NCI-H446 treated with DMSO at 0.1 percent for 48 hours (cell line): ENCODE measurements around the gene CDC42BPB.
"Not testable (repeated sequence)": the region's sequence is repeated elsewhere in the genome, so short reads cannot be mapped to it uniquely, and the experiment has no call there.

Experiments used
- DNase-seq: peaks from one replicate; lab custom pipeline; 2025; lab: John Stamatoyannopoulos, UW

The CDC42BPB gene

DNA sequence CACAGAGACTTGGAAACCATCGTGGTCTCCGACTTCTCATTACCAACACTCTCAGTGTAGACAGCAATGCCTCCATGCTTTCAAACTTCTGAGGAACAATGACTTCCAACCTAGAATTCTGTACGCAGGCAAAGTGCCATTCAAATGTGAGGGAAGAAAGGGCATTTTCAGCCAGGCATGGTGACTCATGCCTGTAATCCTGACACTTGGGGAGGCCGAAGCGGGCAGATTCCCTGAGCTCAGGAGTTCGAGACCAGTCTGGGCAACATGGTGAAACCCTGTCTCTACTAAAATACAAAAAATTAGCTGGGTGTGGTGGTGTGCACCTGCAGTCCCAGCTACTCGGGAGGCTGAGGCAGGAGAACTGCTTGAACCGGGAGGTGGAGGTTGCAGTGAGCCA lies 9.9 kb downstream of the CDC42BPB start:
- DNase-seq, result not testable (repeated sequence)

DNA sequence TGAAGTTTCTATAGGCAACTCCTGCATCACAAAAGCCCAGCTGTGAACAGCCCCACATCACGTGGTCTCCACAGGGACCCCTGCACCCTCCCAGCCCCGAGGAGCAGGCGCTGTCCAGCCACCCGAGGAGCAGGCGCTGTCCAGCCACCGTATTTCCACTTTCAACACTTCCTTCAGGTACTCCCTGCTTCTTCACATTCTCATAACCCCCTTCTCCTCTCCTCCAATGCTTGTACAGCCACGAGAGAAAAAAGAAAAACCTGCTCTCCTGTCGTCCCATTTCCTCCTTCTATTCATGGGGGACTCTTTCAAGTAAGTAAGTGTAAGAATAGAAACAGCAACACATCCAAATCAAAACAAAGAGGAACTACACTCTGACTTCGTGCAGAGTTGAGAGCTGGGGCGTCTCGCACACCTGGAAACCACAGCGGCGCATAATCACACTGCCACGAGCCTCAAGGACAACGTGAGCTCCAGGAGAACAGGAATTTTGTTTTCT lies 11.9 kb downstream of the CDC42BPB start:
- no peak for DNase-seq

DNA sequence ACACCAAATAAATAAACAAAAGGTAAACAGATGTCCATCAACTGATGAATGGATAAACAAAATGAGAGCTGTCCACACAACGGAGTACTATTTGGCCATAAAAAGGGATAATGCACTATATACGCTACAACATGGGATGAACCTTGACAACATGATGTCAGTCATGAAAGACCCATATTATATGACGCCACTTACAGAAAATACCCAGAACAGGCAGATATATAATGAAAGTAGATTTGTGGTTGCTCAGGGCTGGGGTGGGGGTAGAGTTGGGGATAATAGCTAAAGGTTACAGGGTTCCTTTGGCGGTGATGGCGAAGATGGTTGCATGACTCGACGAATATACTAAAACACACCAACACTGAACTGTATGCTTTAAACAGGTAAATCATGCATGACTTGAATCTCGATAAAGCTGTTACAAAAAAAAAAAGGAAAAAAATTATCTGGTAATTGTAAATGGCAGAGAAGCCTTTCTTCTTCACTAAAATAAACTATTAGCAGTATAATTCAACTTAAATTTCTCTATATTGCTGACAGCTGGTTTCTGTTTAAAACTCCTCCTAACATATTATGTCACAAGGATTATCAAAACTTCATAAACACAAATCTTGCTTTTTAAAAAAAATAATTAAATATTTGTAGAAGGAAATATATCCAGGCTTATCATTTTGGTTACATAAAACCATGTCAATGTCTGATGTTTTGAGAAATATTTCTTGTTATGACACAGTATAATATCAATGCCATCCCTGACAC lies 13.9 kb downstream of the CDC42BPB start:
- no peak for DNase-seq

DNA sequence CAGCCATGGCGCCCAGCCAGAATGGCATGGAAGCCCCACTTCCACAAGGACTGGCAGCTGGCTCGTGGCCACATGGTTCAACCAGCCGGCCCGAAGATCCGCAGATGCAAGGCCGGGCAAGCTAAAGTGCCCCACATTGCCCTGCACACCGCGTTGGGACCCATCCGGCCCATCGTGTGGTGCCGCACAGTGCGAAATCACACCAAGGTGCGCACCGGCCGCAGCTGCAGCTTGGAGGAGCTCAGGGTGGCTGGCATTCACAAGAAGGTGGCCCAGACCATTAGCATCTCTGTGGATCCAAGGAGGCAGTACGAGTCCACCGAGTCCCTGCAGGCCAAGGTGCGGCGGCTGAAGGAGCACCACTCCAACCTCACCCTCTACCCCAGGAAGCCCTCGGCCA lies 15.9 kb downstream of the CDC42BPB start:
- DNase-seq, result no peak

DNA sequence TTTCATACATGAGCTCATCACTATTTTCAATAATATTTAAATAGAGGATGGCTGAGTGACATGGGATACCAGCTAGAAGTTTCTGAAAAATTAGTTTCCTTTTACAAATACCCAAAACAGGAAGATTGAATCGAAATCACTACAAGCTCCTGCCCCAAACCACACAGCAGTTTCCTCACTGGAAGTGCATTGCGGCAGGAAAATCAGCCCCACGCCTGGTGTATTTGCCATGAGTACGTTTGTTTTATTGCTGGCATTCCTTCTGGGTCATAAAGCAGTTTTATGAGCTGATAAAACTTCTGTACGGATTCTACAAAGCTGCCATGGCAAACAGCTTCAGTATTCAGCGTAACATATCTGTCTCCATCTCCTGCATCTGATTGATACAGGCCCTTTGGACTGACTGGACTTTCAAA lies 23.7 kb downstream of the CDC42BPB start:
- no peak for DNase-seq

DNA sequence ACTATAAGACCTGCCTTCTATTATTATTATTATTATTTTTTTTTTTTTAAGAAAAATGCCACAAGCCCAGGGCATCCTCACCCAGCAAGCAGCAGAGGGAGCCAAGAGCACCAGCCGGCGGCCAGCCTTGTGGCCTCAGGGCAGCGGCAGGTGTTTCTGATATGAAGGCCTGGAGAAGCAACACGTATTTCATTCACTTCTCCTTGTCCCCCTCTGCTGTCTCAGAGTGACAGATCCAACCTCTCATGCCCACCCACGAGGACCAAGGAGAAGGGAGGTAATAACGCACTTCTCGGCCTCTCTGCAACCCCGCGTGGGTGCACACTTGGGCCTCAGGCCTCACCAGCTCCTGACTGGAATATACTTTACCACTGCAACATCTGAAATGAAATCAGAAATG lies 25.4 kb downstream of the CDC42BPB start:
- DNase-seq, result no peak

DNA sequence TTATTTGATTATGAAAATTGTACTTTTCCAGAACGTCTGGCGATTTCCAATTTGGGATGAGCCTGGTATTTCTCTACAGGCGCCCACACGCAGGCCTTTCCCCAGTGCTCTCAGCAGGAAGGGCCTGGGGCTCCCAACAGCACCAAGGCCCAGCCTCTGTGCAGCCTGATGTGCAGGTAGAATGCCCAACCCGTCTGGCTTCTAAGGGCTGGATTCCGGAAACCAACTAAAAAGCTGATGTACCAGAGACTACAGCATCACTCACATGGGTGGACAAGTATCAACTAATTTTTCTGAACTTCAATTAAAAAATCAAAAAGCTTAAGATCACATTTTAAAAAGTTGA lies 25.8 kb downstream of the CDC42BPB start:
- no peak for DNase-seq

DNA sequence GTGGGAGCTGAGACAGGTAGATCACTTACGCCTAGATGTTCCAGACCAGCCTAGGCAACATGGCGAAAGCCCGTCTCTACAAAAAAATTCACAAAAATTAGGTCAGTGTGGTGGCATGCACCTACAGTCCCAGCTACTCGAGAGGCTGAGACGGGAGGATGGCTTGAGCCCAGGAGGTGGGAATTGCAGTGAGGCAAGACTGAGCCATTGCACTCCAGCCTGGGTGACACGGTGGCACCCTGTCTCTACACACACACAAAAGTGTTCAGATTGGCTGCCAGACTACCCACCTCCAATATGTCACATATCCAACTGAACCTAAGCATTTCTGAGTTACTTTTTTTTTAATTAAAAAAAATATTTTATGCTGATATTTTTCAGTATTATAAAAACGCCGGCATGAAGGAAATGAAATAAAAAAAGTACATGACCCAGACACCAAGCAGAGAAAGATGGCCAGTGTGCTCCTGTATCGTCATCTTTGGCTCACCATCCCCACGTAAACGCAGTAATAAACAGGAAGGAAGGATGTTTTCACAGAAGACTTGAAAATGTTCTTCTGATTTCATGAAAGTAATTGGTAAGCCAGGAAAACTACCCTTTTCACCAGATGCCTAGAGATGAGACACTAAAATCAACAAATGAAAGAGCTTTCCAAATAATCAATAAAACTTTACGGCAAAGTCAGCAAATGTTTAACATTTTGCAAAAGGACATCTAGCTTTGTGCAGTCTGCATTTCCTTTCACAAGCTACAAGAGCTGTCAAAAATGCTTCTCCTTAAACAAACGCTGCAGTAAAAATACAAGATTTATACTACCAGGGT lies 26.4 kb downstream of the CDC42BPB start:
- no peak for DNase-seq

DNA sequence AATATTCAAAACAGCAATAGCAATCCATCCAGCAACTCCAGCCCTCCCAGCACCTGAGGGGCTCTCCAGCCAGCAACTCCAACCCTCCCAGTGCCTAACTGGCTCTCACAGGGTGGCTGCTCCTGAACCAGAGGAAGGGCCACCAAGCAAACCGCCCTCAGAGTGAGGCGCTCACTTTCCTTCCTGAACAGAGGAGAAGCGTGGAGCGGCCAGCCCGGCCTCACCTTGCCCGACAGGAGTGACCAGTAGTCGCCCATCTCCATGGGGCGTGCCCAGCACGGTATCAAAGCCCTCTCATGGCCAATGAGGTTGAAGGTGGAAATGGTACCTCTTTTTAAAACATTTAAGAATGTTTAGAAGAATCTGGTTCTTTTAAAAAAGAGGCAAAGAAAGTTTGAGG lies 27.4 kb downstream of the CDC42BPB start:
- no peak for DNase-seq

DNA sequence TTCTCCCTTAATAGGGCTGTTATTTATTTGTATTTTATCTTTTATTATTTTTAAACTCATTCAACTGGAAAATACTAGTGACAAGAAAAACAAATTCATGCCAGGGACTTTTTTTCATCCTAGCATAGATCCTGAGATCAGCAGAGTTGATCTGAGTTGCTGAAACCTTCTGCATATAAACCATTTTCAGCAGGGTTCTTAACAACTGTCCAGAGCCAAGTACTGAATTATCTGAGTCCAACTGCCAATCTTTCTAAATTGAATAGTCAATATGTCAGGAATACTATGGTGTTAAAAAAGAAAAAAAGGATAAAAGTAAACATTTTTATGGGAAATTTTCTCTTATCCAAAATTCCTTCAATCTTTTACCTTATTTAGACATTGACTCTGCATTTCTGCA lies 28.6 kb downstream of the CDC42BPB start:
- DNase-seq, result no peak

DNA sequence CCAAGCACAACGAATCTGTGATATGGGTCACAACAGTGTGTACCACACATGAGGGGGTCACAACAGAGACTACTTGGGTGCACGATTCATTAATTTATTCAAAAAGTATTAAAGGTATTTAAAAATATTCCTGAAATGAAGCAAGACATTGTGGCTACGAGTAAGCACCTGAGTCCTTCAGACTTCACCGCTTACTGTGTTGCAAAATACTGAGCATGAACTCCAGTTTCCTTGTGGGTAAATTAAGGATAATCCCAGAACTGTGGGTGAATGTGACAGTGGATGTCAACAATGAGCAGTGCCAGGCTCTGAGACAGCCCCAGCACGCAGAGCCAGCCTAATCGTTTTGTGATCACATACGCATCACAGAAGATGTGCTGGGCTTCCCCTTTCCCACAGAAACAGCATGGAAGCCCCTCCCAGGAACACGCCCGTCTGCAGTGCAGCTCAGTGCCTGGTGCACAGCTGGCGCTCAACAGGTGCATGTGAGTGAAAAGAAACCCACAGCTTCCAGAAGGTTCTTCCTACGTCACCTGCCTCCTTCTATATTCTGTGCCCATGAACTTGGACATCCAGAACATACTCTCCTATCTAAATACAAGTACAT lies 29.1 kb downstream of the CDC42BPB start:
- no peak for DNase-seq

DNA sequence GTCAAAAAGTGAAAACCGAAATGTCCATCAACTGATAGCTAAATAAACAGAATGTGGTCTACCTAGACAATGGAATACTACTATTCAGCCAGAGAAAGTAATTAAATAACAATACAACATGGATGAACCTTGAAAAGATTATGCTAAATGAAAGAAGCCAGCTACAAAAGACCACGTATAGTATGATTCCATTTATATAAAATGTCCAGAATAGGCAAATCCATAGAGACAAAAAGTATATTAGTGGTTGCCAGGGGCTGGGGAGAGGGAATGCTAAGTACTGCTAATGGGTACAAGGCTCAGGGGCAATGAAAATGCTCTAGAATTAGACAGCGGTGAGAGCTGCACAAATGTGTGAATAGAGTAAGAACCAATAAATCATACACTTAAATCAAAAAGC lies 29.9 kb downstream of the CDC42BPB start:
- no peak for DNase-seq

DNA sequence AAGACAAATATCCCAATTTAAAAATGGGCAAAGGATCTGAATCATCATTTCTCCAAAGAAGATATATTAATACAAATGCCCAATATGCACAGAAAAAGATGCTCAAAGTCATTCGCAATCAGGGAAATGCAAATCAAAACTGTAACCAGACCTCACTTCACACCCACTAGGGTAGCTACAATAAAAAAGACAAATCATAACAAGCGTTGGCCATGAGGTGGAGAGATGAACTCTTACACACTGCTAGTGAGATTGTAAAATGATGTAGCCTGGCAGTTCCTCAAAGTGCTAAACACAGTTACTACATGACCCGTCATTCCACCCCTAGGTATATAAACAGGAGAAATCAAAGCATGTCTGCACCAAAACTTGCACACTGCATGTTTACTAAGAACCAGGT lies 30.4 kb downstream of the CDC42BPB start:
- no peak for DNase-seq

DNA sequence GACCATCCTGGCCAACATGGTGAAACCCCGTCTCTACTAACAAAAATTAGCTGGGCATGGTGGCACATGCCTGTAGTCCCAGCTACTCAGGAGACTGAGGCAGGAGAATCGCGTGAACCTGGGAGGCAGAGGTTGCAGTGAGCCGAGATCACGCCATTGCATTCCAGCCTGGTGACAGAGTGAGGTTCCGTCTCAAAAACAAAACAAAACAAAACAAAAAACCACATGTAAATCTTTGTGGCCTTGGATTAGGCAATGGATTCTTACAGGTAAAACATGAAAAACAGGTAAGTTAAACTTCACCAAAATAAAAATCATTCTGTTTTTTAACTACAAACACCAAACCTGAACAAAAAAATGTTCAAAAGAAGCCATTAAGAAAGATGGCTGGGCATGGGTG lies 31.2 kb downstream of the CDC42BPB start:
- not testable (repeated sequence) for DNase-seq

DNA sequence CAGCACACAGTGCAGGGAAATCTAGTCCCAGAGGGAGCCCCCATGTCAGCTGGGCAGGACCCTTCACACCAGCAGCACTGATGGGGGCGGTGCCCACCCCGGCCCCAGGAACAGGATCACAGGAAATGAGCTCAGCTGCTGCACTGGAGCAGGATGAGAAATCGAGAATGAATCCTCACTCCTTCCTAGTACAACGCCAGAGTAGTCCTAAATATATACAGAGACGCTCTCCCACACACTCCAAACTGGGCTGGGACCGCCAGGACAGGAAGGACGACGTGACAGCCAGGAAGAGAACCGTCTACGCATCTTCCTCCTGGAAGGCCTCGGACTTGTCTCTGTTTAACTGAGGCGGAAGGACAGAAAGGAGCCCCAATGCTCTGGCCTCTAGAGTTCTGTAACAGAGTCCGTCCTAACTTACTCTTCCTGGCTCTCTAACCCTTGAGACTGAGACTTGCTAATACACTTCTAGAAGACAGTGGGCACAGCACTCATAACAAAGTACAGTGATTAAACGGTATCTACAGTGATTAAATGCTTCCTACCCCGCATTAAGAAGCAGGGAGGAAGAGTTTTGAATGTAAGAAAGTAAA lies 33.4 kb downstream of the CDC42BPB start:
- DNase-seq, result no peak

DNA sequence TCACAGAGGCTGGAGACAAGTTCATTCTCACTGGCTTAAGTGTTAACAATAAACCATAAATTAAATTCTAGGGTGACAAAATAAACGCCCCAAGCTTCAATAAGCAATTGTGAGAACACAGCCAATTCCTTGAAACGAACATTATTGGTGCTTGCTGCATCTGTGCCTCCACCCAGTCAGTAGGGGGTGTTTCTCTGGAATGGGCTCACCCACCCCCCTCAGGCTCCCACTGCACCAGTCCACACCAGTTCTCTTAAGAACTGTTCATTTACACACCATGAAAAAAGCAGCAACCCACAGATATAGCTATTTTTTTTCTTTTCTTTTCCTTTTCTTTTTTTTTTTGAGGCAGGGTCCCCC lies 34.7 kb downstream of the CDC42BPB start:
- no peak for DNase-seq

DNA sequence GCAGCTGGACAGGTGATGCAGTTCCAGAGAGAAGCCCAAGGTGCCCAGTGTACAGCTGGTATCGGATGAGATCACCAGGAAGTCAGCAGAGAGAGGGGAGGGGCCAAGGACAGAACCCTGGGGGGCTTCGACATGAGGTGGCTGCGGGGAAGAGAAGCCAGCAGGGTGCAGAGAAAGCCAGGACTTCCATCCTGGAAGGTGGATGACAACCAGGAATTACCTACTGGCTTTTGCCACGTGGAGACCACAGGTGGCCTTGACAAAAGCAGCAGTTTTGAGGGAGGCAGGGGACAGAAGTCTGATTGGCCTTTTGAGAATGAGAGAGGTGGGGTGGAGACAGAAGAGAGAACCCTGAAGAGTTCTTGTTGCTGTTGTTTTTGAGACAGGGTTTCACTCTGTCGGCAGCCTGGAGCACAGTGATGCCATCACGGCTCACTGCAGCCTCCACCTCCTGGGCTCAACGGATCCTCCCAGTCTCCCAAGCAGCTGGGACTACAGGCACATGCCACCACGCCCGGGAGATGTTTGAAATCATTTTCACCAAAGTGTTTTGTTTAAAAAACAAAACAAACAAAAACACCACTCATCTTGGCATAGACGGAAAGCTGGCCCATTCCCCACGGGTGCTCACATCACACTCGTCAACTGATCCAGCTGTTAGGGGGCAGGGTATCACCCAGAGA lies 35.2 kb downstream of the CDC42BPB start:
- no peak for DNase-seq

DNA sequence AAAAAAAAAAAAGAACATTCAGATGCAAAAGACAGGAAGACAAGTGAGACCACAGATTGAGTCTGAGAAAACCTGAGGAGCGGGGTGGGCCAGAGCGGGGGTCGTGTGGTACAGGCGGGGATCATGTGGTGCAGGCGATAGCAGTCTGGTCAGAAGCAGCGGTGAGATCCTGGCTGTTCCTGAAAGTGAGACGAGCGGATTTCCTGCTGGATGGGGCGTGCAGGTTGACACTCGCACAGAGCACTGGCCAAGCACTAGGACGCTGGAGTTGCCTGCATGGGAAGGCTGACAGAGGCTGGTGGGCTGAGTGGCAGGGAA lies 35.7 kb downstream of the CDC42BPB start:
- DNase-seq, result no peak

DNA sequence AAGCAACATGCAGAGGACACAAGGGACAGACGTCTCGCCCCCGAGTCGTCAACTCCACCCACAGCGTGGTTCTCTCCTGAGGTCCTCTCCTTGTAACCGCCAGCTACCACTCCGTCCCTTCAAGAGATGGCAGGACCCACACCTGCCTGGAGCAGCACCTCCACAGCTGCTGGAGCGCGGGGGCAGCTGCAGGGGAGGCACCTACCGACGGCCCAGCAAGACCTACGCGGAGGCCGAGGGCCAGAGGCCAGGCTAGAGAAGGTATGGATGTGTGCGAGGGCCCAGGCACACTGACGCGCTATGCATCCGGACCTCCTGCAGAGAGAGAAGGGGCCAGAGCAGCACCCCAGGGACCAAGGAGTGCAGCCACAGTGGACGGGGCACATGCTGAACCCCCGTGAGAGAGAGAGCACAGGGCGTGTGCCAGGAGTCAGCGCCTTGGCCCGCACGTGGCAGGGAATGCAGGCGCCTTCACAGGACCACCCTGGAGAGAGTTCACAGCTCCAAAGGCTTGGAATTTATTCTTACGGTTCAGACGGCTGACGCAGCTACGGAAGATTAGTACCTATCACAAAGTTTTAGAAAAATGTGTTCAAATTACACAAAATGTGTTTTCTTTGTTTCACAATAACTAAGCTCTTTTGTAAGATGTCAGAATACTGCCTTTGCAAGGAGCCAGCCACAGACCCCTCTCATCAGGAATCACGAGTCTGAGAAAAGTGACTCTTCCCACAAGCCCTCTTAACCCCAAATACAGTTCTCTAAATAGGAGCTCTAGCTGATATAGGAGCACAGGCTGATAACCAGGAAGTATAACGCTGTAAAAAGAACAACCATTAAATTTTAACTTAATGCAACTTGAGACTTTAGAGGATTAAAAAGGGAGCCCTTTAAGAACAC lies 36.8 kb downstream of the CDC42BPB start:
- no peak for DNase-seq

DNA sequence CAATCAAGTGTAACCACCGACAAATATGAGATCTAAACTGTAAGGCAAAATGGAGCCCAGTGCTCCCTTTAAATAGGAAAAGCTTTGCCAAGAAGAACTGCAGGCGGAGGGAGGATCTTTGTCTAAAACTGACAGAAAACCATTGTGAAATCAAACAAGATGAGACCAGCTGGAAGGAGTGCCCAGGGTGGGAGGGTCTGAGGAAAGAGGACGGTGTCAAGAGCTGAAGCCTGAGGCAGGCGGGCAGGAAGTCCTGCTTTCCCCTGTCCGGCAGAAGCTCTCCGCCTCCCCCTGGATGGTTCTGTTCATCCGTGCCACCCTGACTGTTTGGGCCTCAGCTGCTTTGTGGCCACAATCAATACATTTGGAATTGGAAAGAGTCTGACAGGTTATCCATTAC lies 37.5 kb downstream of the CDC42BPB start:
- DNase-seq, result no peak

DNA sequence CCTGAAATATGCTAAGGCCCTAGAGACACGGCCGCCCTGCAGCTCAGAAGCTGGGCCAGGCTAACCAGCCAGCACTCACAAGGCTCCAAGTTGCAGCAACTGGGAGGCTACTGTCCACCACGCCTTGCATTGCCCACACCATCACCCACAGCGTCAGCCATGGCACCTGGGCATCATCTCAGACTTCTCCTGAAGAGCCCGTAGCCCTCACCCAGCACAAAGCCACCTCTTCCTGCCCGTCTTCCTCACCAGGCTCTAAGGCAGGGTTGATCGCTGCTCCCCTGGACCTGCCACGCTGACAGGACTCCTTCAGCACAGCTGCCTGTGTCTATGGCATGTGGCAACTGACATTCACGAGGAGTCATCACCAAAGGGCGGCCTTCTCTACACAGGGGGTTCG lies 38.1 kb downstream of the CDC42BPB start:
- DNase-seq, result no peak
